Activated CD4-positive, alpha-beta T cell treated with anti-CD3 and anti-CD28 coated beads, Interleukin-2, amount 50 U/mL, for 1 hour (primary cell): ENCODE measurements around the gene SBK1.
"Not testable (repeated sequence)": the region's sequence is repeated elsewhere in the genome, so short reads cannot be mapped to it uniquely, and the experiment has no call there.

Experiments
- DNase-seq: peaks from one replicate; pipeline ENCODE4 v3.0.0-alpha.2; 2020

SBK1 gene

GRCh38 chr16:28310796-28311195 is 18.5 kb downstream of the SBK1 start:
- no peak for DNase-seq

- DNase-seq, result no peak
Measured at GRCh38 chr16:28311413-28311812, 19.1 kb downstream of the SBK1 start.

GRCh38 chr16:28311913-28312312 is 19.6 kb downstream of the SBK1 start:
- DNase-seq, result no peak

GRCh38 chr16:28312327-28312726 is 20.0 kb downstream of the SBK1 start:
- DNase-seq, result no peak

- DNase-seq, result no peak
Measured at GRCh38 chr16:28313587-28313986, 21.3 kb downstream of the SBK1 start.

- DNase-seq, result no peak
Measured at GRCh38 chr16:28316054-28316453, 23.7 kb downstream of the SBK1 start.

- peak; percentile 74 for DNase-seq
Measured at GRCh38 chr16:28317040-28317880, 24.9 kb downstream of the SBK1 start.

- DNase-seq, result no peak
Measured at GRCh38 chr16:28318042-28318744, 25.9 kb downstream of the SBK1 start.

GRCh38 chr16:28319476-28320022 is 27.2 kb downstream of the SBK1 start:
- no peak for DNase-seq

GRCh38 chr16:28320023-28320561 is 27.8 kb downstream of the SBK1 start:
- DNase-seq, result no peak

- DNase-seq, result no peak
Measured at GRCh38 chr16:28320741-28321140, 28.4 kb downstream of the SBK1 start.

- peak; percentile 36 for DNase-seq
Measured at GRCh38 chr16:28321700-28322411, 29.5 kb downstream of the SBK1 start.

- no peak for DNase-seq
Measured at GRCh38 chr16:28324235-28324886, 32.0 kb downstream of the SBK1 start.

GRCh38 chr16:28324887-28325279 is 32.6 kb downstream of the SBK1 start:
- DNase-seq, result no peak

- peak; percentile 67 for DNase-seq
Measured at GRCh38 chr16:28326881-28327610, 34.7 kb downstream of the SBK1 start.

GRCh38 chr16:28330232-28330631 is 37.9 kb downstream of the SBK1 start:
- DNase-seq, result not testable (repeated sequence)

GRCh38 chr16:28330981-28331380 is 38.7 kb downstream of the SBK1 start:
- DNase-seq, result not testable (repeated sequence)

- DNase-seq, result not testable (repeated sequence)
Measured at GRCh38 chr16:28332632-28333031, 40.3 kb downstream of the SBK1 start.

GRCh38 chr16:28335678-28336077 is 43.4 kb downstream of the SBK1 start:
- DNase-seq, result not testable (repeated sequence)

GRCh38 chr16:28336940-28337710 is 44.8 kb downstream of the SBK1 start:
- DNase-seq, result not testable (repeated sequence)

GRCh38 chr16:28338230-28338629 is 45.9 kb downstream of the SBK1 start:
- DNase-seq, result not testable (repeated sequence)
